CD4-positive, alpha-beta memory T cell (primary cell): ENCODE results near the gene ZNF74. TPM values are rescaled to one million over a fixed set of nuclear protein-coding genes. Genes with fewer than 3 reads are reported as not detected.
"Not testable (repeated sequence)": the region's sequence is repeated elsewhere in the genome, so short reads cannot be mapped to it uniquely, and the experiment has no call there.

Experiments
- CTCF ChIA-PET: fragments of 350-600 bp; sonication (Branson Sonifier 250); formaldehyde crosslinking; loops from one replicate; lab custom pipeline; 2021; ENCODE audit warnings: inconsistent platforms; ENCODE audit not compliant: partially characterized antibody; lab: Charles Lee
- POLR2A ChIA-PET: fragments of 350-600 bp; sonication (Branson Sonifier 250); formaldehyde crosslinking; loops from one replicate; lab custom pipeline; 2021; ENCODE audit not compliant: partially characterized antibody; lab: Charles Lee
- DNase-seq, 5 donors: peaks; one replicate each; pipeline versions ENCODE4 v3.0.0 to v3.0.0-alpha.2; 2020 to 2022; ENCODE audit warnings: mixed read lengths in 1 of 5
- H3K27ac ChIP-seq: one replicate; pipeline ENCODE4 v1.7.0; 2013; ENCODE audit warnings: low read depth, low read length
- H3K27me3 ChIP-seq: 2 replicates; pipeline ENCODE4 v1.7.0; 2013; ENCODE audit warnings: mild to moderate bottlenecking, low read length, moderate library complexity; ENCODE audit not compliant: insufficient read depth
- H3K36me3 ChIP-seq: 2 replicates; pipeline ENCODE4 v1.7.0; 2013; ENCODE audit warnings: mild to moderate bottlenecking, low read length, moderate library complexity; ENCODE audit not compliant: insufficient read depth
- H3K4me1 ChIP-seq: 2 replicates; pipeline ENCODE4 v1.7.0; 2013; ENCODE audit warnings: mild to moderate bottlenecking, low read length, moderate library complexity; ENCODE audit not compliant: insufficient read depth
- H3K4me3 ChIP-seq, 2 donors: one replicate each; pipeline ENCODE4 v1.7.0; 2013; ENCODE audit warnings: low read length in 2 of 2, mild to moderate bottlenecking in 1 of 2
- H3K9me3 ChIP-seq, 2 donors: one replicate each; pipeline ENCODE4 v1.7.0; 2013; ENCODE audit warnings: low read length in 2 of 2, control low read depth in 1 of 2; ENCODE audit not compliant: control insufficient read depth in 1 of 2
- H3K27ac Mint-ChIP-seq, 7 donors: one replicate each; pipeline ENCODE4 v1.8.0; 2020 to 2021; ENCODE audit warnings: mixed read lengths in 7 of 7, mild to moderate bottlenecking in 6 of 7, inconsistent platforms in 3 of 7, moderate library complexity in 3 of 7
- H3K27me3 Mint-ChIP-seq, 2 donors: one replicate each; pipeline ENCODE4 v1.8.0; 2020 to 2021; ENCODE audit warnings: mixed read lengths in 2 of 2
- H3K36me3 Mint-ChIP-seq, 2 donors: one replicate each; pipeline ENCODE4 v1.8.0; 2020 to 2021; ENCODE audit warnings: mixed read lengths in 2 of 2, inconsistent platforms in 1 of 2, mild to moderate bottlenecking in 1 of 2
- H3K4me1 Mint-ChIP-seq, 4 donors: one replicate each; pipeline ENCODE4 v1.8.0; 2020 to 2021; ENCODE audit warnings: mixed read lengths in 4 of 4, mild to moderate bottlenecking in 1 of 4
- H3K4me3 Mint-ChIP-seq, 8 donors: one replicate each; pipeline ENCODE4 v1.8.0; 2020 to 2021; ENCODE audit warnings: mixed read lengths in 8 of 8, mild to moderate bottlenecking in 7 of 8, moderate library complexity in 6 of 8, inconsistent platforms in 3 of 8
- H3K9me3 Mint-ChIP-seq, 8 donors: one replicate each; pipeline ENCODE4 v1.8.0; 2020 to 2021; ENCODE audit warnings: mixed read lengths in 8 of 8, mild to moderate bottlenecking in 5 of 8, inconsistent platforms in 3 of 8, moderate library complexity in 1 of 8
- intact Hi-C: fragments of 100-400 bp; cut with micrococcal nuclease; formaldehyde crosslinking; loops from one replicate; pipeline ENCODE4 v1.15.1; 2023
- polyA plus RNA-seq, 2 donors: library from polyadenylated mRNA; unstranded; fragments of 300-500 nt; fragmentation: Illumina TruSeq; gene quantifications; one replicate each; pipeline ENCODE4 v1.2.3, GENCODE V29; 2021
- total RNA-seq, 2 experiments: library from RNA; stranded (reverse); gene quantifications; one replicate each; pipeline ENCODE4 v1.2.3, GENCODE V29; 2021

The ZNF74 gene
- total and polyA plus RNA-seq, 4 experiments from 2014 or later, result 3.0 to 17.4 (median 13.3) TPM

DNA sequence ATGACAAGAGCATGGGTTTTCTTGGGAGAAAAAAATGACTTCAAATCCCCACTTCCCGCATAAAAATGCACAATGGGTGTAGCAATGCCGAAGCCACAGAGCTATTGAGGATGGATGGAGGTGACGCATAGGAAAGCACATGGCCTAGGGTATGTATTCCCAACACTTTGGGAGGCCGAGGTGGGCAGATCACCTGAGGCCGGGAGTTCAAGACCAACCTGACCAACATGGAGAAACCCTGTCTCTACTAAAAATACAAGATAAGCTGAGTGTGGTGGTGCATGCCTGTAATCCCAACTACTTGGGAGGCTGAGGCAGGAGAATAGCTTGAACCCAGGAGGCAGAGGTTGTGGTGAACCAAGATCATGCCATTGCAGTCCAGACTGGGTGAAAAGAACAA, 15.3 kb upstream of the ZNF74 start:
- H3K27ac ChIP-seq, H3K36me3 Mint-ChIP-seq, H3K27me3 Mint-ChIP-seq, H3K4me3 Mint-ChIP-seq, H3K9me3 Mint-ChIP-seq, H3K4me1 Mint-ChIP-seq, DNase-seq, H3K27me3 ChIP-seq, H3K36me3 ChIP-seq, H3K4me1 ChIP-seq, H3K4me3 ChIP-seq, H3K9me3 ChIP-seq, intact Hi-C loops, H3K27ac Mint-ChIP-seq, CTCF ChIA-PET: not testable (repeated sequence)
- POLR2A ChIA-PET, result interaction anchor here (1.5 kb wide), 1 partner anchor 15 kb away, joined by 4 read pairs; no protein-coding TSS in a partner anchor

DNA sequence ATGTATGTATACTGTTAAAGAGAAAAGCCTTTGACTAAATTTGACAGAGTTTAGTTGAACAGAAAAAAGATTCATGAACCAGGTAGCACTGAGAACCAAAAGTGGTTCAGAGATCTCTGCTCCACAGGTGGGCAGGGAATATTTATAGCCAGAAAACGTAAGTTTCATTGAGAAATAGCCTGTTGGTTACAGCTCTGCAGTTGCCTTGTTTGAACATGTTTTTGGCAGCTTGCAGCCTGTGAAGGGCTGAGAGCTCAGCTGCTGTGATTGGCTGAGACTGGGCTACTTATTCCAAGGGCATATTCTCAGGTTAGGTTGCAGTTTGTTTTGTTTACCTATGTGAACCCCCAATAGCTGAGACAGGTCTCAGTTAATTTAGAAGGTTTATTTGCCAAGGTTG, 13.5 kb upstream of the ZNF74 start:
- CTCF ChIA-PET, result interaction anchor here (0.5 kb wide), 1 partner anchor 38 kb away, joined by 3 read pairs; no protein-coding TSS in a partner anchor
- no peaks in the 10 kb centered on the region for H3K4me1 ChIP-seq
- peaks cover 4% of the 10 kb centered on the region for H3K27me3 ChIP-seq
- no peaks in the 10 kb centered on the region for H3K4me1 Mint-ChIP-seq
- intact Hi-C loops, result no loop called here
- no peaks in the 10 kb centered on the region for H3K9me3 ChIP-seq
- peaks cover 0 to 9% of the 10 kb centered on the region in 2 donors for H3K27me3 Mint-ChIP-seq
- POLR2A ChIA-PET, result interaction anchor here (2.1 kb wide), 1 partner anchor 13 kb away, joined by 7 read pairs; the partner anchor contains the start of gene ZNF74
- peaks cover 0 to 3% (median 0%) of the 10 kb centered on the region in 8 donors for H3K9me3 Mint-ChIP-seq
- no peak overlapping the region for H3K4me3 ChIP-seq
- no peak overlapping the region for H3K27ac Mint-ChIP-seq
- no peaks in the 10 kb centered on the region for H3K36me3 Mint-ChIP-seq
- no peak overlapping the region for H3K4me3 Mint-ChIP-seq
- no peak for DNase-seq
- no peaks in the 10 kb centered on the region for H3K36me3 ChIP-seq
- no peak overlapping the region for H3K27ac ChIP-seq

DNA sequence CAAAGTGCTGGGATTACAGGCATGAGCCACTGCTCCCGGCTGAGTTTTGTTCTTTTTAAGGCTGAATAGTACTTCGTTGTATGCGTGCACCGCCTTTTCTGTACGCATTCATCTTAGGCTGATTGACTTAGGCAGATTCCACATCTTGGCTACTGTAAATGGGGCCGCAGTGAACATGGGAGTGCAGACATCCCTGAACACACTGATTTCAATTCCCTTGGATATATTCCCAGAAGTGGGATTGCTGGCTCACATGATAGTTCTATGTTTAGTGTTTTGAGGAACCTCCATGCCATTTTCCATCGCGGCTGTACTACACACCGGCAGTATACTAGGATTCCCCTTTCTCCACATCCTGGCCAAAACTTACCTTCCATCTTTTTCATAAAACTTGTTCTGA, 10.4 kb upstream of the ZNF74 start:
- peaks cover 4% of the 10 kb centered on the region for H3K27me3 ChIP-seq
- H3K4me1 ChIP-seq, result no peaks in the 10 kb centered on the region
- H3K36me3 ChIP-seq, result no peaks in the 10 kb centered on the region
- no peak overlapping the region for H3K27ac ChIP-seq
- intact Hi-C loops, result no loop called here
- Mint-ChIP-seq H3K27me3 (peaks cover 3 to 13% of the 10 kb centered on the region in 2 donors), H3K4me3 (no peak overlapping the region), H3K4me1 (no peaks in the 10 kb centered on the region), H3K9me3 (no peaks in the 10 kb centered on the region), H3K36me3 (no peaks in the 10 kb centered on the region), H3K27ac (no peak overlapping the region)
- CTCF ChIA-PET, result interaction anchor here (1.2 kb wide), 1 partner anchor 35 kb away, joined by 4 read pairs; no protein-coding TSS in a partner anchor
- POLR2A ChIA-PET, result no interaction called here
- no peak for DNase-seq
- H3K4me3 ChIP-seq, result no peak overlapping the region
- H3K9me3 ChIP-seq, result no peaks in the 10 kb centered on the region

DNA sequence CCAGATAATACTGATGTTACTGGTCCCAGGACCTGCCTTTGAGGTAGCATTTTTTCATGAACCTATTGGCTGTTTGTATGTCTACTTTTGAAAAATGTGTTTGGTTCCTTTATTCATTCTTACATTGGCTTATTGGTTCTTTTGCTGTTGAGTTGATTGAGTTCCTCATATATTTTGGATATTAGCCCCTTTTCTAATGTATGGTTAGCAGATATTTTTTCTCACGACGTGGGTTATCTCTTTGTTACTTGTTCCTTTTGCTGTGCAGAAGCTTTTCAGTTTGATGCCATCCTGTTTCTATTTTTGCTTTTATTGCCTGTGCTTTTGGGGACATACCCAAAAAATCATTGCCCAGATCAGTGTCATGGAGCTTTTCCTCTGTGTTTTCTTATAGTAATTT, 9.8 kb upstream of the ZNF74 start:
- no peak for DNase-seq
- Histone ChIP-seq H3K9me3 (no peaks in the 10 kb centered on the region), H3K4me3 (no peak overlapping the region), H3K27ac (no peak overlapping the region), H3K27me3 (peaks cover 4% of the 10 kb centered on the region), H3K36me3 (no peaks in the 10 kb centered on the region), H3K4me1 (no peaks in the 10 kb centered on the region)
- H3K4me3 Mint-ChIP-seq, result no peak overlapping the region
- H3K36me3 Mint-ChIP-seq, result no peaks in the 10 kb centered on the region
- H3K9me3 Mint-ChIP-seq, result peaks cover 0 to 4% (median 0%) of the 10 kb centered on the region in 8 donors
- H3K4me1 Mint-ChIP-seq, result no peaks in the 10 kb centered on the region
- no peak overlapping the region for H3K27ac Mint-ChIP-seq
- ChIA-PET CTCF (interaction anchor here (1.2 kb wide), 1 partner anchor 34 kb away, joined by 4 read pairs; no protein-coding TSS in a partner anchor), POLR2A (no interaction called here)
- intact Hi-C loops, result no loop called here
- H3K27me3 Mint-ChIP-seq, result peaks cover 3 to 13% of the 10 kb centered on the region in 2 donors

DNA sequence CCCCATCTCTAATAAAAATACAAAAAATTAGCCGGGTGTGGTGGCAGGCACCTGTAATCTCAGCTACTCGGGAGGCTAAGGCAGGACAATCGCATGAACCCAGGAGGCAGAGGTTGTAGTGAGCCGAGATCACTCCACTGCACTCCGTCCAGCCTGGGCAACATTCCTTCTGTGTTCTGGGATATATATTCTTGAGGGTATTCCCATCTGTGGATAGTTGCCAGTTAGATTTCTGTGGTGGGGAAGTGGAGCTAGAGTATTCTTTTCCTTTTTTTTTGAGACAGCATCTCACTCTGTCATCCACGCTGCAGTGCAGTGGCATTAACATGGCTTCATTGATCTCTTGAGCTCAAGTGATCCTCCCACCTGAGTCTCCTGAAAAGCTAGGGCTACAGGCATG, 9.1 kb upstream of the ZNF74 start:
- Histone ChIP-seq H3K36me3 (no peaks in the 10 kb centered on the region), H3K4me3 (no peak overlapping the region), H3K27ac (no peak overlapping the region), H3K4me1 (no peaks in the 10 kb centered on the region), H3K9me3 (no peaks in the 10 kb centered on the region), H3K27me3 (peaks cover 4% of the 10 kb centered on the region)
- peaks cover 0 to 7% (median 0%) of the 10 kb centered on the region in 8 donors for H3K9me3 Mint-ChIP-seq
- intact Hi-C loops, result no loop called here
- no peak overlapping the region for H3K27ac Mint-ChIP-seq
- no peak for DNase-seq
- H3K4me3 Mint-ChIP-seq, result no peak overlapping the region
- ChIA-PET CTCF (interaction anchor here (1.2 to 1.5 kb wide), 2 partner anchors 33 to 67 kb away, joined by 3 to 4 read pairs; no protein-coding TSS in a partner anchor), POLR2A (interaction anchor here (1.3 kb wide), 1 partner anchor 9 kb away, joined by 3 read pairs; the partner anchor contains the start of gene ZNF74)
- peaks cover 3 to 13% of the 10 kb centered on the region in 2 donors for H3K27me3 Mint-ChIP-seq
- no peaks in the 10 kb centered on the region for H3K36me3 Mint-ChIP-seq
- H3K4me1 Mint-ChIP-seq, result no peaks in the 10 kb centered on the region

DNA sequence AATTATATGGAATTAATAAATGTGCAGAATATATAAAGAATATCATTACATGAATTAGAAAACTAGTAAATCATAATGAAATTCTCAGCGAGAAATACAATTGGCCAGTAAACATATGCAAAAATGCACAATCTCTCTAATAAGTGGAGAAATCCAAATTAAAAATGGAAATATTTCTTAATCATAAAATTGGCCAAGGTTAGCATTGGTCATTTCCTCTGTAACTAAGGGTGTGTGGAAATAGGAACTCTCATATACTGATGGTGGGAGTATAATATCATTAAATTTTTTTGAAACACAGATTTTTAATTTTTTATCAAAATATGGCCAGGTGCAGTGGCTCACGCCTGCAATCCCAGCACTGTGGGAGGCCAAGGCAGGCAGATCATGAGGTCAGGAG, 7.6 kb upstream of the ZNF74 start:
- ChIA-PET POLR2A (no interaction called here), CTCF (no interaction called here)
- H3K27me3 ChIP-seq, result peaks cover 4% of the 10 kb centered on the region
- Mint-ChIP-seq H3K27me3 (peaks cover 3 to 13% of the 10 kb centered on the region in 2 donors), H3K27ac (no peak overlapping the region), H3K36me3 (no peaks in the 10 kb centered on the region), H3K9me3 (peaks cover 0 to 7% (median 0%) of the 10 kb centered on the region in 8 donors), H3K4me3 (no peak overlapping the region), H3K4me1 (no peaks in the 10 kb centered on the region)
- no peak overlapping the region for H3K27ac ChIP-seq
- H3K4me1 ChIP-seq, result no peaks in the 10 kb centered on the region
- no peaks in the 10 kb centered on the region for H3K36me3 ChIP-seq
- H3K4me3 ChIP-seq, result no peak overlapping the region
- no peak for DNase-seq
- intact Hi-C loops, result no loop called here
- no peaks in the 10 kb centered on the region for H3K9me3 ChIP-seq

DNA sequence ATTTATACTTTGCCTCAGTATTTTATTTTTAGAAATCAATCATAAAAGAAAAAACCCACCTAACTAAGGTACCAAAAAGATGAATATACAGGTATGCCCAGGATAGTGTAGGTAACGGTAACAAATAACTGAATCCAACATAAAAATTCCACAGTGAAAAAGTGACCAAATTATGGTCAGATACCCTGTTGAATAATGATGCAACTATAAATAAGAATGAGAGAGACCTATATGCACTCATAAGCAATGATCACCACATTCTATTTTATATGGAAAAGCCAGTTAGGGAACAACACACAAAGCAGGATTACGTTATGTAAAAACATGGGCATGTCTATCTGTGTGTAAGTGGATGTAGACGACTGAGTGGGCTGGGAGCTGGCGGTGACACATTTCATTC, 7.0 kb upstream of the ZNF74 start:
- DNase-seq, result no peak
- Histone ChIP-seq H3K27me3 (peaks cover 4% of the 10 kb centered on the region), H3K4me3 (no peak overlapping the region), H3K36me3 (no peaks in the 10 kb centered on the region), H3K4me1 (no peaks in the 10 kb centered on the region), H3K9me3 (no peaks in the 10 kb centered on the region), H3K27ac (no peak overlapping the region)
- H3K4me1 Mint-ChIP-seq, result no peaks in the 10 kb centered on the region
- no peaks in the 10 kb centered on the region for H3K36me3 Mint-ChIP-seq
- CTCF ChIA-PET, result no interaction called here
- POLR2A ChIA-PET, result no interaction called here
- H3K27me3 Mint-ChIP-seq, result peaks cover 3 to 12% of the 10 kb centered on the region in 2 donors
- no peak overlapping the region for H3K27ac Mint-ChIP-seq
- intact Hi-C loops, result no loop called here
- H3K9me3 Mint-ChIP-seq, result peaks cover 0 to 7% (median 0%) of the 10 kb centered on the region in 8 donors
- H3K4me3 Mint-ChIP-seq, result no peak overlapping the region
